Mucosa of rectum (tissue), 2 donors: ENCODE measurements around the gene RIMOC1.
"Not testable (repeated sequence)": the region's sequence is repeated elsewhere in the genome, so short reads cannot be mapped to it uniquely, and the experiment has no call there.

Experiments
- H3K27ac ChIP-seq, 2 donors: one replicate each; pipeline ENCODE4 v1.7.0; 2013; ENCODE audit warnings: inconsistent platforms in 2 of 2, low read depth in 2 of 2, low read length in 2 of 2
- H3K27me3 ChIP-seq, 2 donors: one replicate each; pipeline ENCODE4 v1.7.0; 2013; ENCODE audit warnings: low read length in 2 of 2; ENCODE audit not compliant: control insufficient read depth in 2 of 2, insufficient read depth in 2 of 2
- H3K36me3 ChIP-seq, 2 donors: one replicate each; pipeline ENCODE4 v1.7.0; 2013; ENCODE audit warnings: low read length in 2 of 2; ENCODE audit not compliant: control insufficient read depth in 2 of 2, insufficient read depth in 2 of 2
- H3K4me1 ChIP-seq, 2 donors: one replicate each; pipeline ENCODE4 v1.7.0; 2013; ENCODE audit warnings: low read length in 2 of 2, mild to moderate bottlenecking in 1 of 2; ENCODE audit not compliant: control insufficient read depth in 2 of 2, insufficient read depth in 2 of 2
- H3K4me3 ChIP-seq, 2 donors: one replicate each; pipeline ENCODE4 v1.7.0; 2013; ENCODE audit warnings: low read length in 2 of 2
- H3K9ac ChIP-seq, 2 donors: one replicate each; pipeline ENCODE4 v1.7.0; 2013; ENCODE audit warnings: low read length in 2 of 2, low read depth in 1 of 2, mild to moderate bottlenecking in 1 of 2
- H3K9me3 ChIP-seq, 2 donors: one replicate each; pipeline ENCODE4 v1.7.0; 2013; ENCODE audit warnings: low read length in 2 of 2; ENCODE audit not compliant: control insufficient read depth in 2 of 2
- donor health status: healthy.
- donor health status: Normal muscosa, but diverticular disease.

The RIMOC1 gene

GRCh38 chr5:41924526-41924871 lies 20.4 kb downstream of the RIMOC1 start:
- no peaks in the 10 kb centered on the region for H3K27me3 ChIP-seq
- H3K4me1 ChIP-seq, result peaks cover 3 to 13% of the 10 kb centered on the region in 2 donors
- peak overlapping the region; percentile 88 to 91 for H3K4me3 ChIP-seq
- peak overlapping the region; percentile 83 to 93 for H3K27ac ChIP-seq
- H3K36me3 ChIP-seq, result peaks cover 4 to 10% of the 10 kb centered on the region in 2 donors
- no peaks in the 10 kb centered on the region for H3K9me3 ChIP-seq
- peak overlapping the region; percentile 87 to 92 for H3K9ac ChIP-seq

DNA sequence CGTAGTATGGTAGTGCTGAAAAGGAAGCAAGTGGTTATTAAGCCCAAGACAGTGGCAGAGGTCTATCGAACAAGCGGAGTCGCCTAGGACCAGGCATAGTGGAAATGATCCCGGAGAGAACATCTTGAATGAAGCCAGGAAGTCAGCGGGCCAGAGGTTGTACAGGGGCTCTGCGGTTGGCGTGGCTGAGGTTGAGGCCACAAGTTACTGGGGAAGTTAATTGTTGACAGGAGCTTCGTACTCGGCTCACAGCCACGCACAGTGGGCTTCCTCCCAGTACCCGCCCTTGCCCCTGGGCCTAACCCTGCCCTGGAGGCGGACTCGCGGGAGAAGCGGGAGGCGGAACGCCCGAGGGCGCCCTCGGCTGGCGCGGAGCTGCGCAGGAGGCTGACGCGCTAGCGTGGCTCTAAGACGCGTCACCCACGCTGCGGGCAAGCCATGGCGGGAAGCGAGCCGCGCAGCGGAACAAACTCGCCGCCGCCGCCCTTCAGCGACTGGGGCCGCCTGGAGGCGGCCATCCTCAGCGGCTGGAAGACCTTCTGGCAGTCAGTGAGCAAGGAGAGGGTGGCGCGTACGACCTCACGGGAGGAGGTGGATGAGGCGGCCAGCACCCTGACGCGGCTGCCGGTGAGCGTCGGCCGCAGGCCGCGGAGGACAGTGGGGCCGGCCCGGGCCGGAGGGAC lies 20.9 kb downstream of the RIMOC1 start, which contains the start of gene FBXO4:
Gene FBXO4 (plus strand): TSS at position 410 of the 683 bp plus-strand sequence. CDS start 29 bp downstream, at position 439.
- Histone ChIP-seq H3K9me3 (no peaks in the 10 kb centered on the region), H3K4me3 (peak within 1 kb of the TSS; percentile 88 to 91), H3K36me3 (peaks cover 0 to 6% of the 10 kb centered on the region in 2 donors), H3K27ac (peak within 1 kb of the TSS; percentile 83 to 93), H3K4me1 (peaks cover 3 to 13% of the 10 kb centered on the region in 2 donors), H3K27me3 (no peaks in the 10 kb centered on the region), H3K9ac (peak within 1 kb of the TSS; percentile 87 to 92)

DNA sequence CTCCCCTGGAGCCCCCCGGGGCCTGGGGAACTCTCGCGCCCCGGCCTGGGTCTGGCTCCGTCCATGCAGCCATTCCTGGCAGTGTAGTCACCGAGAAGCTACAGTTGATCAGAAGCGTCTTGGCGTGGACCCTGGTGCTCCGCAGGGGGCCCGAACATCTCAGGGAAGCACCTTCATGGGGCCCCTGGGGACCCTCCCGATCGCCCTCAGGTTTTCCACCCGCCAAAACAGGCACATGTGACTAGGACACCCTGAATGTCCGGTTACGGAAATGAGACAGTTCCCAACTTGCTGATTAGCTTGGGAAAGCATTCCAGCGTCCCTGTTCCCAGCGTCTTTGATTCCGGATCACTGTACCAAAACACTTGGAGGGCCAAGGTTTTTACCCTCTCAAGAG lies 21.4 kb downstream of the RIMOC1 start:
- Histone ChIP-seq H3K4me3 (peak overlapping the region; percentile 88 to 91), H3K27me3 (no peaks in the 10 kb centered on the region), H3K36me3 (peaks cover 0 to 2% of the 10 kb centered on the region in 2 donors), H3K27ac (peak overlapping the region; percentile 83 to 93), H3K4me1 (peaks cover 3 to 13% of the 10 kb centered on the region in 2 donors), H3K9ac (peak overlapping the region; percentile 87 to 92), H3K9me3 (no peaks in the 10 kb centered on the region)

DNA sequence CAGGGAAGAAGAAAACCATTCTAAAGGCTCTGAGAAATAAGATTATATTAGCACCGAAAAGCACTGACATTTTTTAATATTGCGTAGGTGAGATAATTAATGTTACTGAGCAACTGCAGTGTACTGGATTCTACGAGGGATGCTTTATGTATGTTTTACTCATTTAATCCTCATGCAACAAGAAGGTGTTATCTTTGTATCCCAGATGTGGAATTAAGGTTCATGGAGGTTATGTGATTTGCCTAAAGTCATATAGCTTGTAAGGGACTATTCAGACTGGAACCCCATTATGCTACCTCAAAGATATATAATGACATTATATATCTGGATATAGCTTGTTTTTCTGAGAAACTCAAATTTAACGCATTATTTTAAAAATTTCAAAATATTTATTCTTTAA lies 23.5 kb downstream of the RIMOC1 start:
- peaks cover 3 to 13% of the 10 kb centered on the region in 2 donors for H3K4me1 ChIP-seq
- no peak overlapping the region for H3K4me3 ChIP-seq
- H3K27me3 ChIP-seq, result no peaks in the 10 kb centered on the region
- no peaks in the 10 kb centered on the region for H3K9me3 ChIP-seq
- H3K9ac ChIP-seq, result no peak overlapping the region
- no peaks in the 10 kb centered on the region for H3K36me3 ChIP-seq
- no peak overlapping the region for H3K27ac ChIP-seq

DNA sequence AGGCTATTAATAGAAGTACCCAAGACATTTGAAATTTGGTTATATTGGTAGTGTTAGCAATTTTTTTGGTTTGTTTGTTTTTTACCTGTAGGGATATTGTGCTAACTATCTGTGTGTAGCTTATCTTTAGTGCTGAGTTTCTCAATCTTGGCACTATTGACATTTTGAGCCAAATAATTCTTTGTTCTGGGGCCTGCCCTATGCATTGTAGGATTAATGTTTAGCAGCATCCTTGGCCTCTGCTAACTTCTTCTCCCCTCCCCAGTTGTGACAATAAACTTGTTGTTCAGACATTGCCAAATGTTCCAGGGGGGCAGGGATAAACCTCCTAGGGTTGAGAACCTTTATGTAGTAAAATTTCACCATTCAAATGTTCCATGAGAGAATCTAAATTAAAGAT lies 24.9 kb downstream of the RIMOC1 start:
- H3K4me3 ChIP-seq, result no peak overlapping the region
- H3K27me3 ChIP-seq, result no peaks in the 10 kb centered on the region
- H3K9ac ChIP-seq, result no peak overlapping the region
- no peak overlapping the region for H3K27ac ChIP-seq
- peaks cover 3 to 13% of the 10 kb centered on the region in 2 donors for H3K4me1 ChIP-seq
- peaks cover under 1 to 1% of the 10 kb centered on the region in 2 donors for H3K36me3 ChIP-seq
- H3K9me3 ChIP-seq, result no peaks in the 10 kb centered on the region

- no peaks in the 10 kb centered on the region for H3K9me3 ChIP-seq
- H3K27me3 ChIP-seq, result no peaks in the 10 kb centered on the region
- no peak overlapping the region for H3K4me3 ChIP-seq
- no peak overlapping the region for H3K27ac ChIP-seq
- no peak overlapping the region for H3K9ac ChIP-seq
- H3K4me1 ChIP-seq, result no peaks in the 10 kb centered on the region
- peaks cover 5 to 7% of the 10 kb centered on the region in 2 donors for H3K36me3 ChIP-seq
Measured at GRCh38 chr5:41932770-41933169, 28.6 kb downstream of the RIMOC1 start.

GRCh38 chr5:41935544-41935943 lies 31.4 kb downstream of the RIMOC1 start:
- no peak overlapping the region for H3K9ac ChIP-seq
- no peak overlapping the region for H3K4me3 ChIP-seq
- no peaks in the 10 kb centered on the region for H3K9me3 ChIP-seq
- no peak overlapping the region for H3K27ac ChIP-seq
- H3K36me3 ChIP-seq, result peaks cover 5 to 7% of the 10 kb centered on the region in 2 donors
- H3K27me3 ChIP-seq, result no peaks in the 10 kb centered on the region
- H3K4me1 ChIP-seq, result no peaks in the 10 kb centered on the region

DNA sequence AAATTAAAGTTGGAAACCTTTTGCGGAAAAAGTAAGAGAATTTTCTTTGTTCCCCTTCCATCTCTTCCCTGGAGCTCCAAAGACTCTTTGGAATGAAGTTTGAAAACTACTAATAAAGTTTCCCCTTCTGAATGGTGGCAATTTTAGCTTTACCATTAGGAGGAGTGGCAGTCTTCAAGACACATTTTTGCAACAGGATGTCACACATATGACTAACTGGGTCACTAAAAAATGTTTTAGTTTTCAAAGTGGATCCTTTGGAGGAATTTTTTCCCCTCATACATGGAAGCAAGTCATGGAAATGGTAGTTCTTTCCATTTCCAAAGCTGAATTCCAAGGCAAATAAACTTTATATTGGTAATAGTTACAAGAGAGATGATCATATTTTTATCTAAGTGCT lies 36.5 kb downstream of the RIMOC1 start:
- Histone ChIP-seq H3K27me3 (no peaks in the 10 kb centered on the region), H3K4me3 (no peak overlapping the region), H3K9me3 (no peaks in the 10 kb centered on the region), H3K27ac (no peak overlapping the region), H3K4me1 (no peaks in the 10 kb centered on the region), H3K9ac (no peak overlapping the region), H3K36me3 (peaks cover 0 to under 1% of the 10 kb centered on the region in 2 donors)

- H3K9me3 ChIP-seq, H3K9ac ChIP-seq, H3K36me3 ChIP-seq, H3K4me3 ChIP-seq, H3K4me1 ChIP-seq, H3K27ac ChIP-seq, H3K27me3 ChIP-seq: not testable (repeated sequence)
Measured at GRCh38 chr5:41945332-41945955, 41.3 kb downstream of the RIMOC1 start.

DNA sequence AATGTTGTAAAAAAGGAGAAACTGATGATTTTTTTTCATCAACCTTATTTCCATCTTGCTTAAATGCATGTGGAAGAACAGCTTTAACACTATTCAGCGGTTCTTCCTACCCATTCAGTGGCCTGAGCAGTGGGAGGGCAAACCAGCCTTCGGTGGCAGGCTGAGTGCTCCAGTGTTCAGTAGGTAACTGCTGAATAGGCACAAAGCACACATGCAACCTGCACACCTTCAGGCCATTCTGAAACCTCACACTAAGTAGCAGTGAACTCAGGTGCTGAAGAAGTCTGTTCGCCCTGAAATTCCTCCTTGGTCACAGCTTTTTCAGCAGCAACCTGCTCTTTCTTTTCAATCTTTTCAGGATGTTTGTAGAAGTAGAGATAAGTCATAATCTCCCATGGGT lies 47.1 kb downstream of the RIMOC1 start:
- Histone ChIP-seq H3K9ac (no peak overlapping the region), H3K4me3 (no peak overlapping the region), H3K4me1 (no peaks in the 10 kb centered on the region), H3K27me3 (no peaks in the 10 kb centered on the region), H3K36me3 (no peaks in the 10 kb centered on the region), H3K27ac (no peak overlapping the region), H3K9me3 (no peaks in the 10 kb centered on the region)
